GM12872 (cell line): ENCODE data around the gene MET.

ENCODE experiments used
- CTCF ChIP-seq: IDR thresholded peaks from 3 replicates; pipeline ENCODE4 v1.5.1; 2011; ENCODE audit warnings: low read depth, mild to moderate bottlenecking, low read length, moderate library complexity; ENCODE audit not compliant: insufficient read depth

MET gene

GRCh38 chr7:116739307-116739706 lies 67.3 kb downstream of the MET start:
- TF ChIP-seq CTCF: no peak

- no peak for TF ChIP-seq CTCF
Observed at GRCh38 chr7:116740231-116740630, 68.2 kb downstream of the MET start.

GRCh38 chr7:116740755-116741462 lies 68.9 kb downstream of the MET start:
- no peak for TF ChIP-seq CTCF

- no peak for TF ChIP-seq CTCF
Observed at GRCh38 chr7:116741625-116742316, 69.8 kb downstream of the MET start.

- TF ChIP-seq CTCF: no peak
Observed at GRCh38 chr7:116742641-116743040, 70.6 kb downstream of the MET start.

GRCh38 chr7:116752305-116753074 lies 80.5 kb downstream of the MET start:
- no peak for TF ChIP-seq CTCF

- TF ChIP-seq CTCF: no peak
Observed at GRCh38 chr7:116753130-116753529, 81.1 kb downstream of the MET start.
